HG03108 (cell line): ENCODE data around the gene CTBP2.
"Not testable (repeated sequence)": the region's sequence is repeated elsewhere in the genome, so short reads cannot be mapped to it uniquely, and the experiment has no call there.

Source experiments
- ATAC-seq: cut with Tn5 transposase; IDR thresholded peaks from one replicate; pipeline ENCODE4 v1.9.1; 2021; ENCODE audit warnings: moderate library complexity; ENCODE audit not compliant: unreplicated experiment

CTBP2 gene

DNA sequence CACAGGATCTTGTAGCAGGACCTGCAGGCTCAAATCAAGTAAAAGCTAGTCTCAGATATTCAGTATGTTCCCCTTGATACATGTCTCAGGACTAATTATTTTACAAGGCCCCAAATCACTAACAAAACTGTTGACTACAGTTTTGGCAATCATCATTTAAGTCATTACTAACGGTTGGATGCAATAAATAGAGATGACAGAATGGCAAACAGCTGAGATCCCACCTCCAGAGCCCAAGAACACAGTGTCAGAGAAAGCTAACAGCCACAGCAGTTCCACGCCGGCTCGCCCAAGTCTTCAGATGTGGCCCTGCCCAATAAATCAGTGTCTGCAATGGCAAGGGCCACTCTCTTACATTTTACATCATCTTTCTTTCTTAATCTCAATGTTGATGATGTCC, 87.6 kb downstream of the CTBP2 start:
- no peak for ATAC-seq

DNA sequence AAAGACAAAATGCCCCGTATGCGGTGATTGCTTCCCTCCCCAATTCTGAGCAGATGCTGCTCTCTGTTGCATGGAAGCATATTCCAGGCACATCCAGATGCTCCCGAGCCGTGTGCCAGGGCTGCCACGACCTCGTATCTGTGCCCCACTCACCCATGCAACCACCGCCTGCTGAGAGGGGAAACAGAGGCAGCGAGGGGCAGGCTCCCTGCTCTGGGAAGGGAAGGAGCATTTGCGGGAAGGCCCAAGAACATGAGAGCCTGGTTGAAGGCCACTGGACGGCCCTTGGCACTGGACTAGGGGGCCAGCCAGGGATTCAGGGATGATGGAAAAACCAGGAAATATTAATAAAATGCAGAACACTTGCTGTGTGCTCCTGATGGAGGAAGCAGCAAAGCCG, 89.4 kb downstream of the CTBP2 start:
- no peak for ATAC-seq

DNA sequence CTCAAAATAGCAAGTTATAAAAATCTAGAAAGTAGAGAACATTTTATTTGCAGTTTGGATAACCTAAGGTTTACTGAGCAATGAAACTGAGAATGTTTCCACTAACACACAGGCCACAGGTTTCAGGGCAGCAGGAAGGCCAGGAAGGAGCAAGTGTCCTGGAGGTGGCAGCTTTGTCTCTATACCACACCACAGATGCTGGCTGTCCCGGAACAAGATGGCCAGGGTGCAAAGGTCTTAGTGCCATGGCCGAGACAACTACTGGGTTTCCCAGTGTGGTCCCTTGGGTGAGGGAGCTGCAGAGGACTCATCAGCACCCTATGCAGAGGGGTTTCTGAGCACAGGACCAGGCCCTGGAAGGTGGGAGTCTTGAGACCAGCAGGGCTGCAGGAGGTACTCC, 92.0 kb downstream of the CTBP2 start:
- ATAC-seq = no peak

GRCh38 chr10:125067764-125068163, 92.6 kb downstream of the CTBP2 start:
- ATAC-seq = no peak

- no peak for ATAC-seq
Observed at GRCh38 chr10:125066764-125067450, 93.5 kb downstream of the CTBP2 start.

GRCh38 chr10:125064681-125065492, 95.5 kb downstream of the CTBP2 start:
- peak; percentile 89 for ATAC-seq

GRCh38 chr10:125063256-125063925, 97.0 kb downstream of the CTBP2 start:
- ATAC-seq = no peak

DNA sequence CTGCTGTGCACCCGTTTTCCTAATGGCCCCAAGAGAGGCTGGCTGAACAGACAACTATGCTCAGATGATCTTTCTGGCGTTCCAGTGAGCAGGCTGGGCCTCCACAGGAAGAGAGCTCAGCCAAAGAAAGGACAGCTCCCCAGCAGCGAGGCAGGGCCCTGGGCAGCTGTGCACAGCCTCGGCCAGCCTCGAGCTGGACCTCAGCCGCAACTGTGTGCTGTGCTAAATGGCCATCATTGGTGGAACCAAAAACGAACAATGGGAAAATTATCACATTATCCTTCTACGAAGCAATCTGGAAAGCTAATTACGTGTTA, 97.5 kb downstream of the CTBP2 start:
- ATAC-seq = no peak

DNA sequence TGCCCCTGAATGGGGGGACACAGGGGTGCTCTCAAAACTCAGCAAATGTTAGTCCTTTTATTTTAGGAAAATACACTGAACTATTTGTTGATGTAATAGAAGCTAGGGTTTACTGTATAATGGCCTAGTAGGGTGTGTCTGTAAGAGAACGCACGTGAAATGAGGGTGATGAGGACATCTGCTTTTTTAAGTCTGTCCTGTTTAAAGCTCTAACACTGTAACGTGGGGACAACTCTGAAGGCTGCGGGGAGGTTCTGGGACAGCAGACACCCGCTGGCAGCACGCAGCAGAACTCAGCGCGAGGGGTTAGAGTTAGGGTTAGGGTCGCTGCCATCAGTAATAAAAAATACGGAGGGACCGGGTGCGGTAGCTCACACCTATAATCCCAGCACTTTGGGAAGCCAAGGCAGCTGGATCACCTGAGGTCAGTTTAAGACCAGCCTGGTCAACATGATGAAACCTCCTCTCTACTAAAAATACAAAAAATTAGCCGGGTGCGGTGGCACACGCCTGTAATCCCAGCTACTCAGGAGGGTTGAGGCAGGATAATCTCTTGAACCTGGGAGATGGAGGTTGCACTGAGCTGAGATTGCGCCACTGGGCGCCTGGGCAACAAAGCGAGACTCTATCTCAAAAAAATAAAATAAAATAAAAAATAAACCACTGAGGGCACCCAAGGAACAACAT, 98.0 kb downstream of the CTBP2 start:
- ATAC-seq = no peak

DNA sequence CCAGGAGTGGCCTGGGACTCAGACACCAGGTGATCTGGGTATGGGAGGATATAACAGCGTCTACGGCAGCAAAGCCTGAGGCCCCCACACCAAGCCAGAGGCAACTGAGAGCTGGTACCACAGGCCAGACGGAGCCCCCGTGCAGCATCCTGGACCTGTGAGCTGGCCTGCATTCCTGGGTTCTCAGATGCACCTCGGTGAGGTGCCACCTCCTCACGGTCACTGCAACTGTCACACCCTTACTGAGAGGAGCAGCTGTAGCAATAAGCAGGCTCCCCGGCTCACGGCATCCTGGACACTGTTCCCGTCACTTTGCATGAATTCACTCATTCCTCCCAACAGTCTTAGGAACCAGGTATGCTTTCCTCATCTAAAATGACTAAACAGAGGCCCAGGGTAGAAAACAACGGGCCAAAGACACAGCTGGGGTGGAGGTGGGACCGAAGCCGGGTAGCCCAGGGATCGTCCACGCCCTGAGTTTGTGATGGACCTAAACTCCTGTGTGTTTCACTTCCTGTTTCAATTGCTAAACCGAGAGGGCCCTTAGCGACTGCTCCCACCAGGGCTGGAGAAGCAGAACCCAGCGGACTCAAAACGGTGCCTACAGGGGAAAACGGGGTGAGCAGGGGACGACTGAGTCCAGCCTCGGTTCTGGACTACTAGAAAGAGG, 98.7 kb downstream of the CTBP2 start:
- ATAC-seq = no peak

DNA sequence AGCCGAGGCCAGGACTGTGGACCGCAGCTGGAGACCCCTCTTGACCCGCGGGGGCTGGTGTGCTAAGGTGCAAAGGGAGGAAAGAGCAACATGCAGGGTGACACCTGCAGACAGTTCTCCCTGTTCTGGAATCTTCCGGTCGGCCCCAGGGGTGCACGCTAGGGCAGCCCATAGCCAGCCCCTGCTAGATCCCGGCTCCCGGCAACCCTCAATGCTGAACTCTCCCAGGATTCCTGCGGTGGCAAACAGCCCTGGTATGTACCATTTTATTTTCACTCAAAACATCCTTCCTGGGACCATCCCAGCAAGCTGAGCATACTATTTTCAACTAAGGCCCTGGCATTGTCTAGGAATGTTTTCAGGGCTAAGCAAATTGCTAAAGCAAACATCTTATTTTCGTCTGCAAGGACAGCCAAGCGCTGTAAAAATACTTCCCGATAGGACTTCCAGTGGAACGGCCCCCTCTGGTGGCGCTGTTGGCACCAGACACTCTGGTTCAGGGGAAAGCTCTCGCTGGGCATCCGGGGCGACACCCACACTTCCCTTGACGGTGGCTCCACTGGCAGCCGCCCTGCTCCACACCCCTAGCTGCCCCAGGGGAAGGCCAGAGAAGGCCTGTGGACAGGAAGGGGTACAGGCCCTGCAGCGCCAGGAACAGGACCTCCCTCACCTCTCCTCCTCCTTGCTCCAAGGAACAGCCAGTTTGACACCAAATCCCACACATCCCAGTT, 99.4 kb downstream of the CTBP2 start:
- no peak for ATAC-seq

DNA sequence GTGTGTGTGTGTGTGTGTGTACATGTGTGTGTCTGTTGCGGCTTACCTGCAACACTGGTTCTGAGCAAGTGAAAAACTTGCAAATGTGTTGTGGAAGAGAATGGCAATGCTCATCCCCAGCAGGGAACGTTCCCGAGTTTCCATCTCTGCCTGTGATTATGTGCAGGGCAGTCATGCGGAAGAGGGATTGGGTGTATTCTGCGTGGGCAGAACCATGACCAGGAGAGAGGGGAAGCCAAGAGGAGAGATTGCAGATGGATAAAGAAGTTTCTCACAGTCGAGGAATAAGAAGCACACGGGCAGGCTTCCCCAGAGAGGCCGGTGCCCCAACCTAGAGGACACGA, 99.9 kb downstream of the CTBP2 start:
- ATAC-seq = no peak

DNA sequence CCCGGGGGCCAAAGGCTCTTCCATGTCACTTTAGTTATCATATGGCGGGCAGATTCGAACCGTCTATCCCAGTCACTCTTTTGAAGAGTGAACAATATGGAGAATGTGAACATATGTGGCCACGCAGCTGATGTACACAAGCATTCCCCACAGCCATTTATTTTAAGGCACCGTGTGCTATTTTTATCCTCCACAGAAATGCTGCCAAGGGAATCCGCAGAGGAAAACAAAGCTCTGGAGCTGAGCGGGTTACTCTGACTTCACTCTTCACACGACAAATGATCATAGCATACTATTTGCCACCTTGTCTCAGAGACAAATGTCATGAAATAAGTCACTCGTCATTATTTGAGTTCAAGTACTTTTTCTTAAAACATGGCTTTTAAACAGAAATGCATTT, 100.3 kb downstream of the CTBP2 start:
- no peak for ATAC-seq

- not testable (repeated sequence) for ATAC-seq
Observed at GRCh38 chr10:125059348-125059747, 101.0 kb downstream of the CTBP2 start.

GRCh38 chr10:125057158-125058001, 103.0 kb downstream of the CTBP2 start:
- no peak for ATAC-seq

DNA sequence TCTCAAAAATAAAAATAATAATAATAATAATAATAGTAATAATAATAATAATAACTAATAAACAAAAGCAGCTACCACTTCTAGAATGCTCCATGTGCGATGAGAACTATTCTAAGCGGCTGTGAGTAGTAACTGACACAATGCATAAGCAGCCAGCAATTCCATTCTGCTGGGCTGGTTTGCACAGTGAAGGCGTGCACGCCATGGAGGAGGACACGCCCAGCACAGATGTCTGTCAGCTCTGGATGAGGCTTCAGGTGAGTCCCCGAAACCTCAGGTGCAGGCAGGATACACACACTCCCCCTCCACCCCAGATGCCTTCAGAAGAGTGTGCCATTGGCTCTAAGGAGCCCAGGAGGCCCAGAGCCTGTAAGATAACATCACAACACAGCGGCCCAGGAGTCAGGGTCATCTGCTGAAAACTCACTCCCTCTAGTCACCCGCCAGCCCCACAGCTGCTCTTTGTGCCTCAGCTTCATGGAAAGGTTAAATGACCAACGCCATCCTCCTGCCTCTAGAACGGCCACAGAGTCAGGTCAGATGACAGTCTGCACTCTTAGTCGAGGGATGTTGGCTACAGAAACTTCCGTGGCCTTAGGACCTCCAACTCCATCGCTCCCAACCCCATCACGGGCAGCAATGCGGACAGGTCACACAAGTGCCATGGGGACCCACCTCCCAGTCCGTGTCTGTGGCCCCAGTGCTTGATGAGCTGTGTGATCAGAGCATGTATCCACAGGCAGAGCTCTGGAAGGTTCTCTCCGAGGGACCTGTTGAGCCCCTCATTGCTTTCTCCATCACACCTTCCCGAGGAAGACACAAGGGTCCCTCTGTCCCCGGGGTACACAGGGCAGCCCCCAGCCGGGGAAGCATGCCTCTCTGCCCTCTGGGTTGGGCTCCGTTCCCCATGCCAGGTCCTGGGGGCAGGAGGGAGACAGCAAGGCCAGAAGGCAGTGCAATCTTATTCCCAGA, 103.9 kb downstream of the CTBP2 start:
- no peak for ATAC-seq

- ATAC-seq = no peak
Observed at GRCh38 chr10:125055446-125055845, 104.9 kb downstream of the CTBP2 start.

GRCh38 chr10:125054669-125055268, 105.6 kb downstream of the CTBP2 start:
- no peak for ATAC-seq
